ENCODE data around the gene DUOXA2.
"Not testable (repeated sequence)": the region's sequence is repeated elsewhere in the genome, so short reads cannot be mapped to it uniquely, and the experiment has no call there.

DUOXA2 gene

DNA sequence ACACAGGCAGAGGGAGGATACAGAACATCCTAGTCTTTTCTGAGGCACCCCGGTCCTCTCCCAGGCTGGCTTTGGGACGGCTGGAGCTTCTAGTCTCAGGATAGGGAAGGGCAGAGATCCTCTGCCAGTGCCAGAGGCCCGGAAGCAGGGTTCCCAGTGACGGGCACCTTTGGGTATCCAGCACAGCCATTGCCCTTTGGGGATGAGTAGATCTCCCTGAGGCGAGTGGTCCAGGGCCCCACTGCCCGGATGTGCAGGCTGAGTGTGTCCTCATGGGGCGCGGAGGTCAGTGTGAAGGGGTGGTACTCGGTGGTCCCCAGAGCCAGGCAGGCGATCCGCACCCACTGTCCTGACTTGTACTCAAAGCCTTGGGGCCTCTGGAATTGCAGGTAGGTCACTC, 18.5 kb upstream of the DUOXA2 start:
- 89 to 95% methylated on average over 9 of the region's 11 CpGs for WGBS, 2 experiments (ENCODE audit: insufficient coverage in 2 of 2)
- Histone ChIP-seq H3K9me3 (ENCODE audit: control insufficient read depth, low read length) (no peaks in the 10 kb centered on the region), H3K36me3 (ENCODE audit: control insufficient read depth, insufficient read depth, low read length) (no peaks in the 10 kb centered on the region), H3K4me1 (ENCODE audit: control insufficient read depth, insufficient read depth, low read length, poor library complexity, severe bottlenecking) (peaks cover 5% of the 10 kb centered on the region), H3K27ac (ENCODE audit: low read depth, low read length, severe bottlenecking) (no peak overlapping the region), H3K4me3 (ENCODE audit: extremely low read depth, insufficient read depth, low read length, poor library complexity, severe bottlenecking) (no peak overlapping the region)

GRCh38 chr15:45097466-45097865, 16.7 kb upstream of the DUOXA2 start:
- no peaks in the 10 kb centered on the region for H3K36me3 ChIP-seq (ENCODE audit: control insufficient read depth, insufficient read depth, low read length)
- peaks cover 5% of the 10 kb centered on the region for H3K4me1 ChIP-seq (ENCODE audit: control insufficient read depth, insufficient read depth, low read length, poor library complexity, severe bottlenecking)
- no peak overlapping the region for H3K27ac ChIP-seq (ENCODE audit: low read depth, low read length, severe bottlenecking)
- no peaks in the 10 kb centered on the region for H3K9me3 ChIP-seq (ENCODE audit: control insufficient read depth, low read length)
- WGBS, 2 experiments (ENCODE audit: insufficient coverage in 2 of 2): 100% methylated on average over 1 to 5 of the region's 7 CpGs
- H3K4me3 ChIP-seq (ENCODE audit: extremely low read depth, insufficient read depth, low read length, poor library complexity, severe bottlenecking): no peak overlapping the region

- WGBS, 2 experiments (ENCODE audit: insufficient coverage in 2 of 2): 91 to 92% methylated on average over 23 of the region's 23 CpGs
- no peaks in the 10 kb centered on the region for H3K9me3 ChIP-seq (ENCODE audit: control insufficient read depth, low read length)
- no peaks in the 10 kb centered on the region for H3K4me1 ChIP-seq (ENCODE audit: control insufficient read depth, insufficient read depth, low read length, poor library complexity, severe bottlenecking)
- H3K27ac ChIP-seq (ENCODE audit: low read depth, low read length, severe bottlenecking): no peak overlapping the region
- H3K4me3 ChIP-seq (ENCODE audit: extremely low read depth, insufficient read depth, low read length, poor library complexity, severe bottlenecking): no peak overlapping the region
- no peaks in the 10 kb centered on the region for H3K36me3 ChIP-seq (ENCODE audit: control insufficient read depth, insufficient read depth, low read length)
Measured at GRCh38 chr15:45099549-45100165, 14.5 kb upstream of the DUOXA2 start.

- Histone ChIP-seq H3K36me3 (ENCODE audit: control insufficient read depth, insufficient read depth, low read length) (no peaks in the 10 kb centered on the region), H3K4me3 (ENCODE audit: extremely low read depth, insufficient read depth, low read length, poor library complexity, severe bottlenecking) (no peak overlapping the region), H3K9me3 (ENCODE audit: control insufficient read depth, low read length) (no peaks in the 10 kb centered on the region), H3K27ac (ENCODE audit: low read depth, low read length, severe bottlenecking) (no peak overlapping the region), H3K4me1 (ENCODE audit: control insufficient read depth, insufficient read depth, low read length, poor library complexity, severe bottlenecking) (no peaks in the 10 kb centered on the region)
- WGBS, 2 experiments (ENCODE audit: insufficient coverage in 2 of 2): 57 to 62% methylated on average over 3 to 4 of the region's 7 CpGs
Measured at GRCh38 chr15:45100884-45101625, 13.1 kb upstream of the DUOXA2 start.

DNA sequence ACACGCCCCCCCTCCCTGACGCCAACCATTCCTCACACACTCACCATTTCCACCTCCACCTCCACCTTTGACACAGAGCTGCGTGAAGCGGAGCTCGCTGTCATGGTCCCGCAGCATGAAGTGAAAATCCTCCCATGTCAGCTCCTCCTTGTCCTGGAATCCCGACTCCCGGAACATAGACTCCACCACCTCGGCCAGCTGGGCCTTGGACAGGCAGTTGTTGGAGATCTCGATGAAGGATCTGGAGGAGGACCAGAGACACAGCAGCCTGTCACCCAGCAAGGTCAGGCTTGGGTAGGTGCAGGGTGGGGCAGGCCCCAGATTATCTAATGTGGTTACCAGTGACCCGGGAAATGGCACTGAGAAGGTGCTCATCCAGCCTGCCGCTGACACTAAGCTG, 12.4 kb upstream of the DUOXA2 start:
- Histone ChIP-seq H3K36me3 (ENCODE audit: control insufficient read depth, insufficient read depth, low read length) (no peaks in the 10 kb centered on the region), H3K4me3 (ENCODE audit: extremely low read depth, insufficient read depth, low read length, poor library complexity, severe bottlenecking) (no peak overlapping the region)
- WGBS, 2 experiments (ENCODE audit: insufficient coverage in 2 of 2): 89 to 93% methylated on average over 9 to 10 of the region's 12 CpGs

GRCh38 chr15:45102226-45102625, 11.9 kb upstream of the DUOXA2 start:
- Histone ChIP-seq H3K9me3 (ENCODE audit: control insufficient read depth, low read length) (no peaks in the 10 kb centered on the region), H3K36me3 (ENCODE audit: control insufficient read depth, insufficient read depth, low read length) (no peaks in the 10 kb centered on the region), H3K27ac (ENCODE audit: low read depth, low read length, severe bottlenecking) (no peak overlapping the region), H3K4me3 (ENCODE audit: extremely low read depth, insufficient read depth, low read length, poor library complexity, severe bottlenecking) (no peak overlapping the region), H3K4me1 (ENCODE audit: control insufficient read depth, insufficient read depth, low read length, poor library complexity, severe bottlenecking) (no peaks in the 10 kb centered on the region)
- WGBS, 2 experiments (ENCODE audit: insufficient coverage in 2 of 2): 93 to 94% methylated on average over 3 to 6 of the region's 6 CpGs

More for the DNA sequence above, 12.4 kb upstream of the DUOXA2 start:
- Histone ChIP-seq H3K9me3 (ENCODE audit: control insufficient read depth, low read length) (no peaks in the 10 kb centered on the region), H3K4me1 (ENCODE audit: control insufficient read depth, insufficient read depth, low read length, poor library complexity, severe bottlenecking) (no peaks in the 10 kb centered on the region), H3K27ac (ENCODE audit: low read depth, low read length, severe bottlenecking) (no peak overlapping the region)

DNA sequence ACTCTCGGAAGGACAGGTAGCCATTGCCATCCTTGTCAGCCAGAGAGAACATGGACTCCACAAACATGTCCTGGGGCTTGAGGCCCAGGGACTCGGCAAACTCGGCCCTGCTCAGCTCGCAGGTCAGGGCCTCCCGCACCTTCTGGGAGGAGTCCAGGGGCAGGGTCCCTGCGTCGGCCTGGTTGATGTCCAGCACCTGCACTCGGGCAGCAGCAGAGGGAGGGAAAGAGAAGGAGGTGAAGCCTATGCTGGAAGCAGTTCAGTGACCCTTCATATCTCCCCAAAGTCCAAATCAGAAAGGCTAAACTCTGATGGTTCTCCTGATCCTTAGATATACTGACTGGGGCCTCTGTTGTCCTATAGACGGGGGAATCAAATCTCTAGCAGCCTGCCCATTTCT, 10.0 kb upstream of the DUOXA2 start:
- not testable (repeated sequence) for H3K36me3 ChIP-seq (ENCODE audit: control insufficient read depth, insufficient read depth, low read length); H3K9me3 ChIP-seq (ENCODE audit: control insufficient read depth, low read length); H3K4me3 ChIP-seq (ENCODE audit: extremely low read depth, insufficient read depth, low read length, poor library complexity, severe bottlenecking); H3K4me1 ChIP-seq (ENCODE audit: control insufficient read depth, insufficient read depth, low read length, poor library complexity, severe bottlenecking); H3K27ac ChIP-seq (ENCODE audit: low read depth, low read length, severe bottlenecking)
- 100% methylated on average over 1 of the region's 9 CpGs for WGBS, 2 experiments (ENCODE audit: insufficient coverage in 2 of 2)

- Histone ChIP-seq H3K4me3 (ENCODE audit: extremely low read depth, insufficient read depth, low read length, poor library complexity, severe bottlenecking) (no peak overlapping the region), H3K4me1 (ENCODE audit: control insufficient read depth, insufficient read depth, low read length, poor library complexity, severe bottlenecking) (no peaks in the 10 kb centered on the region), H3K36me3 (ENCODE audit: control insufficient read depth, insufficient read depth, low read length) (no peaks in the 10 kb centered on the region), H3K27ac (ENCODE audit: low read depth, low read length, severe bottlenecking) (no peak overlapping the region), H3K9me3 (ENCODE audit: control insufficient read depth, low read length) (no peaks in the 10 kb centered on the region)
- WGBS, 2 experiments (ENCODE audit: insufficient coverage in 2 of 2): 100% methylated on average over 2 to 4 of the region's 11 CpGs
Measured at GRCh38 chr15:45105586-45105985, 8.5 kb upstream of the DUOXA2 start.

DNA sequence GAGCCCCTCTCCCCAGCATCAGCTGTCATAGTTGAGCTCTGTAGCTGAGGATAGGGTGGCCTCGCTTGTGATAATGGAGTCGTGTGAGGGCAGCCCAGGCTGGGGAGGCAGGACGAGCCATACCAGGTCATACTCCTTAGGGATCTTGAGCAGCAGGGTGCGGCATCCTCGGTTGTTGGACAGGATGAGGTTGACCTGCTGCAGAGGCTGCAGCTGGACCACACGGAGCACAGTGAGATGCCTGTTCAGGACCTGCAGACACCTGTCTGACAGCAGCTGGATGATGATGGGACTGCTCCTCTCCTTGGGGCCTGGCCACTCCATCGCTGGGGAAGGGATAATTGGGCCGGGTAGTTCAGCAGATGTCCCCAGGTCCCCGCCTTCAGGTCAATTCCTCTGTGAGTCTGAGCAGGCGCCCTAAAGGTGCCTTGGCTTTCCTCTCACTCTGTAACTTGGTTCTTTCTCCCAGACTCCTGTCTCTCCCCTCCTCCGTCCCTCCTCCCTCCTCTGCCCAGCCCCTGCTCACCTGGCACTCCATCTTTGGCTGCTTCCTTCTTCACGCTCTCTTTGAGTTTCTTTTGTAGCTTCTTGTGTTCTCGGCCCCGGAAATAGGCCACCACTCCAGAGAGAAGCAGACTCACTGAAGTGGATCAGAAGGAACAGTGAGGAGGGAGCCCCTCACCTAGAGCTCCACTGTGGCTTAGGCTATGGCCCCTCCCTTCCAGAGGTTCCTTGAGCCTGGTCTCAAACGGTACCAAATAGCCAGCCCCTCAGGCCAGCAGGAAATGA, 7.9 kb upstream of the DUOXA2 start:
- no peaks in the 10 kb centered on the region for H3K4me1 ChIP-seq (ENCODE audit: control insufficient read depth, insufficient read depth, low read length, poor library complexity, severe bottlenecking)
- 88 to 89% methylated on average over 14 to 15 of the region's 15 CpGs for WGBS, 2 experiments (ENCODE audit: insufficient coverage in 2 of 2)

GRCh38 chr15:45107941-45108630, 6.0 kb upstream of the DUOXA2 start:
- WGBS, 2 experiments (ENCODE audit: insufficient coverage in 2 of 2): 91 to 94% methylated on average over 8 to 9 of the region's 10 CpGs

More for the DNA sequence above, 7.9 kb upstream of the DUOXA2 start:
- Histone ChIP-seq H3K4me3 (ENCODE audit: extremely low read depth, insufficient read depth, low read length, poor library complexity, severe bottlenecking) (no peak overlapping the region), H3K9me3 (ENCODE audit: control insufficient read depth, low read length) (no peaks in the 10 kb centered on the region), H3K36me3 (ENCODE audit: control insufficient read depth, insufficient read depth, low read length) (no peaks in the 10 kb centered on the region), H3K27ac (ENCODE audit: low read depth, low read length, severe bottlenecking) (no peak overlapping the region)

More at GRCh38 chr15:45107941-45108630, 6.0 kb upstream of the DUOXA2 start:
- Histone ChIP-seq H3K27ac (ENCODE audit: low read depth, low read length, severe bottlenecking) (no peak overlapping the region), H3K9me3 (ENCODE audit: control insufficient read depth, low read length) (no peaks in the 10 kb centered on the region), H3K4me3 (ENCODE audit: extremely low read depth, insufficient read depth, low read length, poor library complexity, severe bottlenecking) (no peak overlapping the region), H3K4me1 (ENCODE audit: control insufficient read depth, insufficient read depth, low read length, poor library complexity, severe bottlenecking) (no peaks in the 10 kb centered on the region), H3K36me3 (ENCODE audit: control insufficient read depth, insufficient read depth, low read length) (no peaks in the 10 kb centered on the region)

Data from mesodermal cell (in vitro differentiated cells).